Ishikawa (cell line): ENCODE results near the gene SMG1.

ENCODE experiments used
- CEBPB ChIP-seq: IDR thresholded peaks from 2 replicates; pipeline ENCODE4 v1.6.1; 2012
- CREB1 ChIP-seq: IDR thresholded peaks from 2 replicates; pipeline ENCODE4 v1.6.1; 2012; ENCODE audit warnings: low read depth
- EGR1 ChIP-seq: IDR thresholded peaks from 2 replicates; pipeline ENCODE4 v1.6.1; 2012
- EP300 ChIP-seq: IDR thresholded peaks from 2 replicates; pipeline ENCODE4 v1.6.1; 2012; ENCODE audit warnings: borderline replicate concordance
- FOXM1 ChIP-seq: IDR thresholded peaks from 2 replicates; pipeline ENCODE4 v1.6.1; 2012; ENCODE audit warnings: low read depth, borderline replicate concordance
- NFIC ChIP-seq: IDR thresholded peaks from 2 replicates; pipeline ENCODE4 v1.6.1; 2012
- RAD21 ChIP-seq: IDR thresholded peaks from 2 replicates; pipeline ENCODE4 v1.6.1; 2012; ENCODE audit warnings: low read depth
- TAF1 ChIP-seq: IDR thresholded peaks from 2 replicates; pipeline ENCODE4 v1.6.1; 2012; ENCODE audit warnings: low read depth, mild to moderate bottlenecking
- TCF12 ChIP-seq: IDR thresholded peaks from 2 replicates; pipeline ENCODE4 v1.6.1; 2012; ENCODE audit warnings: low read depth
- TEAD4 ChIP-seq: IDR thresholded peaks from 2 replicates; pipeline ENCODE4 v1.6.1; 2012
- YY1 ChIP-seq: IDR thresholded peaks from 2 replicates; pipeline ENCODE4 v1.6.1; 2012; ENCODE audit warnings: low read depth
- ZBTB7A ChIP-seq: IDR thresholded peaks from 2 replicates; pipeline ENCODE4 v1.6.1; 2012; ENCODE audit warnings: low read depth
- TF ChIP-seq, protein P1 (sequence below): IDR thresholded peaks from 2 replicates; pipeline ENCODE4 v1.6.1; 2012; ENCODE audit warnings: low read depth, mild to moderate bottlenecking
- TF ChIP-seq, protein P2 (sequence below): IDR thresholded peaks from 2 replicates; pipeline ENCODE4 v1.6.1; 2012
- TF ChIP-seq, protein P3 (sequence below): IDR thresholded peaks from 2 replicates; pipeline ENCODE4 v1.6.1; 2012

The SMG1 gene

DNA sequence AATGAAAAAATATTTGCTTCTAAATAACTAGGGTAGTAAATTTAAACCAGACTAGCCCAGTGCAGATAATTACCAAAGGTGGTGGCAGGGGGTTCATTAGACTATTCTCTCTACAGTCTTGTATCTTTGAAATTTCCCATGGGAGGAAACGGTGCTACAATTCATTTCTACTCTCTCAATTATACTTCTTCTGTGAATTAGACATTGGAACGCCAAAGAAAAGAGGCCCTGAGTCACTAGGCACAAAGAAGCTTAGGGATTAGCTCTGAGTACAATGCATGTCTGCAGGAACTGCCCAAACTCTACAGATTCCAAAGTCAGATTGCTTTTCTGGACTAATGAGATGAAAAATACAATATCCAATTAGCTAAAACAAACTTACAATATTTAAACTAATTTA lies 94.2 kb downstream of the SMG1 start:
- TF ChIP-seq TCF12 (no peak), FOXM1 (no peak), EP300 (no peak), CEBPB (no peak), RAD21 (no peak), EGR1 (no peak), NFIC (no peak)

DNA sequence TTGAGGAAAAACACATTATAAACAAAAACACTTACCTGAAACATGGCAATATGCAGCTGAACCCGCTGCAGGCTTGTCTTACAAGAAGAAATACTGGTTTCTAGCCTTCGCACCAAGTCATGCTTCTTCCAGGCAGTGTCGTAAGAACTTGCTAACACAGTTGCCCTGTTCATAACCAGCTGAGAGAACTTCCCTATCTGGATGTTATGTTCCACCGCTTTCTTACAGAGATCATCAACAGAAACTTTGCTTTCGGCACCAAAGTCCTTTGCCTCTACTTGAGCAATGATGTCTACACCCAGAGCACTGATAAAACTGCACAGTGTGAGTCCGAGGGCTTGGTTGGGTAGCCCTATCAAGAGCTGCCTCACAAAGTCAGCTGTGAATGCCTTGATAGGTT lies 97.0 kb downstream of the SMG1 start:
- TF ChIP-seq EGR1 (no peak), EP300 (no peak), CREB1 (no peak), TEAD4 (no peak), FOXM1 (no peak), TAF1 (no peak), ZBTB7A (no peak), NFIC (no peak), RAD21 (no peak), TCF12 (no peak), YY1 (no peak), CEBPB (no peak)
- TF ChIP-seq, protein P1, sequence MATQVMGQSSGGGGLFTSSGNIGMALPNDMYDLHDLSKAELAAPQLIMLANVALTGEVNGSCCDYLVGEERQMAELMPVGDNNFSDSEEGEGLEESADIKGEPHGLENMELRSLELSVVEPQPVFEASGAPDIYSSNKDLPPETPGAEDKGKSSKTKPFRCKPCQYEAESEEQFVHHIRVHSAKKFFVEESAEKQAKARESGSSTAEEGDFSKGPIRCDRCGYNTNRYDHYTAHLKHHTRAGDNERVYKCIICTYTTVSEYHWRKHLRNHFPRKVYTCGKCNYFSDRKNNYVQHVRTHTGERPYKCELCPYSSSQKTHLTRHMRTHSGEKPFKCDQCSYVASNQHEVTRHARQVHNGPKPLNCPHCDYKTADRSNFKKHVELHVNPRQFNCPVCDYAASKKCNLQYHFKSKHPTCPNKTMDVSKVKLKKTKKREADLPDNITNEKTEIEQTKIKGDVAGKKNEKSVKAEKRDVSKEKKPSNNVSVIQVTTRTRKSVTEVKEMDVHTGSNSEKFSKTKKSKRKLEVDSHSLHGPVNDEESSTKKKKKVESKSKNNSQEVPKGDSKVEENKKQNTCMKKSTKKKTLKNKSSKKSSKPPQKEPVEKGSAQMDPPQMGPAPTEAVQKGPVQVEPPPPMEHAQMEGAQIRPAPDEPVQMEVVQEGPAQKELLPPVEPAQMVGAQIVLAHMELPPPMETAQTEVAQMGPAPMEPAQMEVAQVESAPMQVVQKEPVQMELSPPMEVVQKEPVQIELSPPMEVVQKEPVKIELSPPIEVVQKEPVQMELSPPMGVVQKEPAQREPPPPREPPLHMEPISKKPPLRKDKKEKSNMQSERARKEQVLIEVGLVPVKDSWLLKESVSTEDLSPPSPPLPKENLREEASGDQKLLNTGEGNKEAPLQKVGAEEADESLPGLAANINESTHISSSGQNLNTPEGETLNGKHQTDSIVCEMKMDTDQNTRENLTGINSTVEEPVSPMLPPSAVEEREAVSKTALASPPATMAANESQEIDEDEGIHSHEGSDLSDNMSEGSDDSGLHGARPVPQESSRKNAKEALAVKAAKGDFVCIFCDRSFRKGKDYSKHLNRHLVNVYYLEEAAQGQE: no peak
- TF ChIP-seq, protein P2, sequence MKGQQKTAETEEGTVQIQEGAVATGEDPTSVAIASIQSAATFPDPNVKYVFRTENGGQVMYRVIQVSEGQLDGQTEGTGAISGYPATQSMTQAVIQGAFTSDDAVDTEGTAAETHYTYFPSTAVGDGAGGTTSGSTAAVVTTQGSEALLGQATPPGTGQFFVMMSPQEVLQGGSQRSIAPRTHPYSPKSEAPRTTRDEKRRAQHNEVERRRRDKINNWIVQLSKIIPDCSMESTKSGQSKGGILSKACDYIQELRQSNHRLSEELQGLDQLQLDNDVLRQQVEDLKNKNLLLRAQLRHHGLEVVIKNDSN: no peak
- TF ChIP-seq, protein P3, sequence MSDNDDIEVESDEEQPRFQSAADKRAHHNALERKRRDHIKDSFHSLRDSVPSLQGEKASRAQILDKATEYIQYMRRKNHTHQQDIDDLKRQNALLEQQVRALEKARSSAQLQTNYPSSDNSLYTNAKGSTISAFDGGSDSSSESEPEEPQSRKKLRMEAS: no peak

DNA sequence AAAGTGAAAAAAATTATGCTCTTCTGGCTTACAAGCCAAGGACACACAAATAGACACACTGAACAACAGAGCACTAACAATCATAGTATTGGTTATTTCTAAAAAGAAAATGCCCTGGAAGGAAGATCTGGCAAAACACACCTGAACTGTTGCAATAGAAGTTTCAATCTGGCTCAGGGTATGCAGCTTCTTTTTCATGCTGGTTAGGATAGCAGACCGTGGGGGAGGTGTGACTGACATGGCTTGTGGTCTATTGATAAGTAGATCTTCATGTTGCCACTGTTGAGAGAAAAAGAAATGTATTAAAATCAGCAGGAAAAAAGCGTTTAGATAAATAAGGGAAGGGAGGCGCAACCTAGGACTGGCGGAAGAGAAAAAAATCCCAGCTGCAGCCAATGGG lies 98.3 kb downstream of the SMG1 start:
- TF ChIP-seq EGR1: no peak
- no peak for TF ChIP-seq NFIC
- no peak for TF ChIP-seq FOXM1
- TF ChIP-seq EP300: no peak
- TF ChIP-seq, protein P3: no peak
- TF ChIP-seq ZBTB7A: no peak
- TF ChIP-seq CREB1: no peak
- TF ChIP-seq CEBPB: no peak
- TF ChIP-seq TAF1: no peak
- no peak for TF ChIP-seq RAD21
- TF ChIP-seq, protein P2: no peak
- TF ChIP-seq TEAD4: no peak
- TF ChIP-seq YY1: no peak
- TF ChIP-seq, protein P1: no peak
- TF ChIP-seq TCF12: no peak

DNA sequence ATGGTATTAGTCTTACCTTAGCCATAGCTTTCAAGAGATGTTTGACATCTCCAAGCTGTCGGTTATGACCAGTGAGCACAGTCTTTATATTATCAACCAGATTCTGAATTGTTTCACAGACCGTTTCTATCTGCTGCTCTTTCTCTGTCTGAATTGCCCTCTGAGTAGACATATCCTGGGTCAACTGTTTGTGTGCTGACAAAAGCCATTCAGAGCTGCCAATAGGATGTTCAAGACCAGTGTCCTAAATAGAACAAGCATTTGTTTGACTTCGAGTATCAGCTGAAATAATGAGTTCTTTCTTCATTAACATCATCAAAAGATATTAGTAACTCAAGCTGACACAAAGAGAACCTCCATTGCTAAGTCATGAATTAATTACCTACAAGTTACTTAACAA lies 109.9 kb downstream of the SMG1 start:
- TF ChIP-seq CEBPB (no peak), TCF12 (no peak), CREB1 (no peak), RAD21 (no peak), TAF1 (no peak), EP300 (no peak), FOXM1 (no peak), TEAD4 (no peak), ZBTB7A (no peak), NFIC (no peak), YY1 (no peak), EGR1 (no peak)
- TF ChIP-seq, protein P3: no peak
- TF ChIP-seq, protein P1: no peak
- TF ChIP-seq, protein P2: no peak
